SH-SY5Y (cell line): ENCODE results near the gene CTNNA1.

Experiments
- GATA2 ChIP-seq: IDR thresholded peaks from 2 replicates; pipeline ENCODE4 v1.6.1; 2011; ENCODE audit warnings: mild to moderate bottlenecking, low read depth, low read length
- GATA3 ChIP-seq: IDR thresholded peaks from 2 replicates; pipeline ENCODE4 v1.6.1; 2011; ENCODE audit warnings: low read depth, mild to moderate bottlenecking, low read length, moderate library complexity

GRCh38 chr5:138711811-138712210 lies 41.4 kb upstream of the CTNNA1 start:
- TF ChIP-seq GATA2: no peak
- TF ChIP-seq GATA3: no peak
